Prostate gland (tissue), 2 donors: ENCODE data around the gene VASH2. TPM values are rescaled to one million over a fixed set of nuclear protein-coding genes. Genes with fewer than 3 reads are reported as not detected.

Experiments
- DNase-seq: peaks from one replicate; pipeline ENCODE4 v3.0.0-alpha.2; 2019; ENCODE audit warnings: low spot score
- H3K27ac ChIP-seq, 2 donors: fragments of 200-600 bp; sonication (generic); 2 replicates each; pipeline ENCODE4 v1.5.1; 2017 to 2019
- H3K27me3 ChIP-seq: fragments of 200-600 bp; sonication (generic); replicated peaks from 2 replicates; pipeline ENCODE4 v1.5.1; 2019; ENCODE audit not compliant: insufficient read depth
- H3K36me3 ChIP-seq, 2 donors: fragments of 200-600 bp; sonication (generic); 1 replicate in 1 of 2; 2 replicates in 1 of 2; pipeline versions ENCODE4 v1.5.1 to v1.8.1; 2017 to 2019
- H3K4me1 ChIP-seq: fragments of 200-600 bp; sonication (generic); replicated peaks from 2 replicates; pipeline ENCODE4 v1.5.1; 2019
- H3K4me3 ChIP-seq, 2 donors: fragments of 200-600 bp; sonication (generic); 2 replicates each; pipeline ENCODE4 v1.5.1; 2017 to 2019
- H3K9me3 ChIP-seq: fragments of 200-600 bp; sonication (generic); 2 replicates; pipeline ENCODE4 v1.5.1; 2017
- POLR2A ChIP-seq: fragments of 450-650 bp; IDR thresholded peaks from one replicate; pipeline ENCODE4 v1.6.1; 2016; ENCODE audit warnings: antibody characterized with exemption, mild to moderate bottlenecking
- POLR2AphosphoS5 ChIP-seq: sonication (generic); formaldehyde crosslinking; IDR thresholded peaks from one replicate; pipeline ENCODE4 v1.6.1; 2017; ENCODE audit warnings: antibody characterized with exemption
- WGBS: methylation state at CpG from one replicate; pipeline ENCODE4 v1.1.5; 2018; 5-methylcytosine and 5-hydroxymethylcytosine counted together
- intact Hi-C: fragments of 100-400 bp; cut with DNase I; formaldehyde crosslinking; loops from one replicate; pipeline ENCODE4 v1.14.2; 2022
- total RNA-seq, 2 donors: library from RNA; depleted of rRNA; stranded (reverse); fragments of >200 nt; gene quantifications; one replicate each; pipeline ENCODE4 v1.1.0, GENCODE V29; 2016
- TF ChIP-seq, protein P1 (sequence below), 4 experiments: fragments of 200-600 bp in 2 of 4; fragments of 450-650 bp in 2 of 4; sonication (generic) in 2 of 4; IDR thresholded peaks; 1 replicate in 3 of 4; 2 replicates in 1 of 4; pipeline ENCODE4 v1.5.1; 2016 to 2019; ENCODE audit warnings: antibody characterized with exemption in 4 of 4, mild to moderate bottlenecking in 2 of 4, moderate library complexity in 2 of 4

Gene VASH2
- total RNA-seq, 2 donors from 2014 or later = 2.6 to 2.7 TPM

DNA sequence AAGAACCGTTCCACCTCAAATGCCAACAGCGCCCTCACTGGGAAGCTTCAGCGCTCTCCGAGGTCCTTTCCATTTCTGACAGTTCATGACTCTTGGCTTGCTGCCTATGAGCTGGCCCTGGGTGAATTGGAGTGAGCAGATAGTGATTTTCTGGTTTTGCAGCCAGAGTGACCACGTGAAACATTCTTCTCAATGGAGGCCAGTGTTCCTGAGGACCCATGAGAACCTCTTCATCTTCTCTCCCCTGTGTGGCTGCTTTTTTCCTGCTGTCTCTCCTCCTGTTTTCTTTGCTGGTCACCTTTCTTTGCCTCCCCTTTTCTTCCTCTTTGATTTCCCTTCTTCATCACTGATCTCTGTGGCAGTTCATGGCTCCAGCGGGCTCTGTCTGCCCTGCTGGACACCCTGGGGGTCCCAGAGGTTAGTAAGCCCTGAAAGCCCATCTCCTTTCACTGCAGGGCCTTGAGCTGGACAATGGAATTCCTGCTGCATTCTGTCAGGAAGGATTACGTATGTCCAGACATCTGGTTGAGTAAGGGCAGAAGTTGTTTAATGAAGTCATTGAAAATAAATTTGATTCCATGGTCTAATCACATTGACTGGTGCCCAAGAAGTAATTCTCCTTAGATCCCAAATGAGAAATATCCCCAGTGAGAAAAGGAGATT, 29.9 kb downstream of the VASH2 start:
- 72% methylated on average over 6 of the region's 7 CpGs for WGBS
- DNase-seq = no peak
- H3K27ac ChIP-seq = peak overlapping the region in 1 of 2 donors; percentile 21
- intact Hi-C loops = no loop called here
- H3K4me1 ChIP-seq = peaks cover 11% of the 10 kb centered on the region
- H3K36me3 ChIP-seq = no peaks in the 10 kb centered on the region
- H3K9me3 ChIP-seq = no peaks in the 10 kb centered on the region
- H3K27me3 ChIP-seq = no peaks in the 10 kb centered on the region
- TF ChIP-seq, protein P1, sequence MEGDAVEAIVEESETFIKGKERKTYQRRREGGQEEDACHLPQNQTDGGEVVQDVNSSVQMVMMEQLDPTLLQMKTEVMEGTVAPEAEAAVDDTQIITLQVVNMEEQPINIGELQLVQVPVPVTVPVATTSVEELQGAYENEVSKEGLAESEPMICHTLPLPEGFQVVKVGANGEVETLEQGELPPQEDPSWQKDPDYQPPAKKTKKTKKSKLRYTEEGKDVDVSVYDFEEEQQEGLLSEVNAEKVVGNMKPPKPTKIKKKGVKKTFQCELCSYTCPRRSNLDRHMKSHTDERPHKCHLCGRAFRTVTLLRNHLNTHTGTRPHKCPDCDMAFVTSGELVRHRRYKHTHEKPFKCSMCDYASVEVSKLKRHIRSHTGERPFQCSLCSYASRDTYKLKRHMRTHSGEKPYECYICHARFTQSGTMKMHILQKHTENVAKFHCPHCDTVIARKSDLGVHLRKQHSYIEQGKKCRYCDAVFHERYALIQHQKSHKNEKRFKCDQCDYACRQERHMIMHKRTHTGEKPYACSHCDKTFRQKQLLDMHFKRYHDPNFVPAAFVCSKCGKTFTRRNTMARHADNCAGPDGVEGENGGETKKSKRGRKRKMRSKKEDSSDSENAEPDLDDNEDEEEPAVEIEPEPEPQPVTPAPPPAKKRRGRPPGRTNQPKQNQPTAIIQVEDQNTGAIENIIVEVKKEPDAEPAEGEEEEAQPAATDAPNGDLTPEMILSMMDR (IDR thresholded peaks at IDR 0.05) = no peak
- TF ChIP-seq POLR2A = no peak
- no peak for TF ChIP-seq POLR2AphosphoS5
- no peak overlapping the region for H3K4me3 ChIP-seq

- no peaks in the 10 kb centered on the region for H3K36me3 ChIP-seq
- H3K4me3 ChIP-seq = no peak overlapping the region
- DNase-seq = peak; percentile 67
- peak overlapping the region; percentile 21 to 42 for H3K27ac ChIP-seq
- no peaks in the 10 kb centered on the region for H3K27me3 ChIP-seq
- intact Hi-C loops = no loop called here
- 19% methylated on average over 7 of the region's 11 CpGs for WGBS
- TF ChIP-seq POLR2AphosphoS5 (peak; percentile 52), POLR2A (no peak)
- no peaks in the 10 kb centered on the region for H3K9me3 ChIP-seq
- H3K4me1 ChIP-seq = peaks cover 11% of the 10 kb centered on the region
Measured at GRCh38 chr1:212981025-212981495, 30.7 kb downstream of the VASH2 start.

DNA sequence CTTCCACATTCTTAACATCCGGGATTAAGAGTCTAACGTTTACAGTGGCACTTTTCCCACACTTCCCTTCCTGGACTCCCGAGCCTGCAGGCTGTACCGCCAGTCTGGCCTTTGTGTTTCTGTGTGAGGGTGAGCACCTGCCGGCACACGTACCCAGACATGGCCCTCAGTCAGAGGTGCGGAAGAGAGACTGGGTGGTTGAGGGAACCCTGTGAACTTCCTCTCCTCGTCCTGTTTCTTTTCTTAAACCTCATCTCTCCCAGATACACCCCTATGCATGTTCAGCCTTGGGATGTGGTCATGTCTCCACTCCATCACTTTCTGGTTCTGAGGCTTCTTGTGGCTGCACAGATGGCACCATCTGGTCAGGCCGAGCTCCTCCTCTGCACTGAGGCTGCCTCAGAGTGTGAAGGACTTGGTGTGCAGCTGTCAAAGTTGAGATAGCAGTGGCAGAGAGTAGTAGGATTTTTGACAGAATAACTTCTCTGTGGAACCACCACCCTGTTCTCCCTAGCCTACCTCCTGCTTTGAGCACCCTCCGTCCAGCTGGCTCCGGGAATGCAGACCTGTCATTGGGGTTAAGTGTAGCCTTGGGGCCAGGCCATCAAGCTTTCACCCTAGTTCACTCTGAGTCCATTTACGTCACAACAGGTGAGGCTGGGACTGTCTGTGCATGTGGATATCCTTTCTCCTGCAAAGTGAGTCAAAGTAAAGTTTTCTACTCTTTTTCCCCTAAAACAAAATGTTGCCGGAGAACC, 31.4 kb downstream of the VASH2 start:
- Histone ChIP-seq H3K27me3 (no peaks in the 10 kb centered on the region), H3K9me3 (no peaks in the 10 kb centered on the region), H3K27ac (peak overlapping the region; percentile 21 to 42), H3K4me3 (no peak overlapping the region), H3K4me1 (peaks cover 11% of the 10 kb centered on the region), H3K36me3 (no peaks in the 10 kb centered on the region)
- no peak for DNase-seq
- 45% methylated on average over 13 of the region's 13 CpGs for WGBS
- TF ChIP-seq, protein P1 (IDR thresholded peaks at IDR 0.05) = no peak
- TF ChIP-seq POLR2AphosphoS5 = no peak
- TF ChIP-seq POLR2A = no peak
- intact Hi-C loops = no loop called here

- no peak for DNase-seq
Measured at GRCh38 chr1:212982430-212983152, 32.2 kb downstream of the VASH2 start.

More at GRCh38 chr1:212982430-212983152, 32.2 kb downstream of the VASH2 start:
- peaks cover 11% of the 10 kb centered on the region for H3K4me1 ChIP-seq
- intact Hi-C loops = no loop called here
- no peak for TF ChIP-seq POLR2A
- TF ChIP-seq POLR2AphosphoS5 = no peak
- TF ChIP-seq, protein P1 (IDR thresholded peaks at IDR 0.05) = no peak
- H3K4me3 ChIP-seq = no peak overlapping the region
- 50% methylated on average over 6 of the region's 6 CpGs for WGBS
- H3K9me3 ChIP-seq = no peaks in the 10 kb centered on the region
- no peak overlapping the region for H3K27ac ChIP-seq
- H3K27me3 ChIP-seq = no peaks in the 10 kb centered on the region
- no peaks in the 10 kb centered on the region for H3K36me3 ChIP-seq
